Measurements from ENCODE around the gene PHKB.

Gene PHKB

GRCh38 chr16:47476654-47477345 lies 15.7 kb downstream of the PHKB start:
- H3K79me2 ChIP-seq (ENCODE audit: control insufficient read depth, low read length), result peaks cover 45% of the 10 kb centered on the region
- no peak for TF ChIP-seq EZH2phosphoT487 (IDR thresholded peaks at IDR 0.05; ENCODE audit: borderline replicate concordance, low read length)
- TF ChIP-seq CTCF (IDR thresholded peaks at IDR 0.05; ENCODE audit: low read depth, low read length, poor library complexity, severe bottlenecking), result no peak

GRCh38 chr16:47477679-47478078 lies 16.5 kb downstream of the PHKB start:
- no peak overlapping the region for H3K27ac ChIP-seq (ENCODE audit: low read depth, low read length)
- peaks cover 10% of the 10 kb centered on the region; the same call in 1 of the 2 replicates for H3K36me3 ChIP-seq (ENCODE audit: control insufficient read depth, low read length)
- peaks cover 43% of the 10 kb centered on the region for H3K79me2 ChIP-seq (ENCODE audit: control insufficient read depth, low read length)
- TF ChIP-seq EZH2phosphoT487 (IDR thresholded peaks at IDR 0.05; ENCODE audit: borderline replicate concordance, low read length), result no peak
- no peak for TF ChIP-seq CTCF (IDR thresholded peaks at IDR 0.05; ENCODE audit: low read depth, low read length, poor library complexity, severe bottlenecking)
- H3K27me3 ChIP-seq (ENCODE audit: control insufficient read depth, low read length), result no peaks in the 10 kb centered on the region
- H3K4me3 ChIP-seq (ENCODE audit: low read length), result no peak overlapping the region
- H3K9me3 ChIP-seq (ENCODE audit: control insufficient read depth, insufficient read depth, low read length), result no peaks in the 10 kb centered on the region
- no peak overlapping the region for H3K4me2 ChIP-seq (ENCODE audit: low read length)
- H3K4me1 ChIP-seq (ENCODE audit: control insufficient read depth, low read length), result 0 out of 2 replicates have a peak, but pooled peaks cover 3% of the 10 kb centered on the region
- no peaks in the 10 kb centered on the region for H4K20me1 ChIP-seq (ENCODE audit: control insufficient read depth, insufficient read depth, low read depth, low read length)
- H3F3A ChIP-seq (ENCODE audit: control insufficient read depth, insufficient read depth), result no peaks in the 10 kb centered on the region
- no peaks in the 10 kb centered on the region for H3K9me2 ChIP-seq (replicated peaks; ENCODE audit: control insufficient read depth, low read length)

More at GRCh38 chr16:47476654-47477345, 15.7 kb downstream of the PHKB start:
- H3F3A ChIP-seq (ENCODE audit: control insufficient read depth, insufficient read depth), result no peaks in the 10 kb centered on the region
- H3K4me3 ChIP-seq (ENCODE audit: low read length), result no peak overlapping the region
- no peak overlapping the region for H3K27ac ChIP-seq (ENCODE audit: low read depth, low read length)
- no peak overlapping the region for H3K4me2 ChIP-seq (ENCODE audit: low read length)
- H3K9me3 ChIP-seq (ENCODE audit: control insufficient read depth, insufficient read depth, low read length), result no peaks in the 10 kb centered on the region
- H3K4me1 ChIP-seq (ENCODE audit: control insufficient read depth, low read length), result 0 out of 2 replicates have a peak, but pooled peaks cover 3% of the 10 kb centered on the region
- H4K20me1 ChIP-seq (ENCODE audit: control insufficient read depth, insufficient read depth, low read depth, low read length), result no peaks in the 10 kb centered on the region
- no peaks in the 10 kb centered on the region for H3K27me3 ChIP-seq (ENCODE audit: control insufficient read depth, low read length)
- H3K9me2 ChIP-seq (replicated peaks; ENCODE audit: control insufficient read depth, low read length), result no peaks in the 10 kb centered on the region
- peaks cover 8% of the 10 kb centered on the region; the same call in 1 of the 2 replicates for H3K36me3 ChIP-seq (ENCODE audit: control insufficient read depth, low read length)

GRCh38 chr16:47480410-47480809 lies 19.3 kb downstream of the PHKB start:
- Histone ChIP-seq H3F3A (ENCODE audit: control insufficient read depth, insufficient read depth) (no peaks in the 10 kb centered on the region), H4K20me1 (ENCODE audit: control insufficient read depth, insufficient read depth, low read depth, low read length) (no peaks in the 10 kb centered on the region), H3K27ac (ENCODE audit: low read depth, low read length) (no peak overlapping the region), H3K9me3 (ENCODE audit: control insufficient read depth, insufficient read depth, low read length) (no peaks in the 10 kb centered on the region), H3K36me3 (ENCODE audit: control insufficient read depth, low read length) (peaks cover 8% of the 10 kb centered on the region; the same call in 1 of the 2 replicates), H3K9me2 (replicated peaks; ENCODE audit: control insufficient read depth, low read length) (no peaks in the 10 kb centered on the region), H3K4me2 (ENCODE audit: low read length) (no peak overlapping the region), H3K4me1 (ENCODE audit: control insufficient read depth, low read length) (peaks cover 10% of the 10 kb centered on the region), H3K27me3 (ENCODE audit: control insufficient read depth, low read length) (no peaks in the 10 kb centered on the region), H3K4me3 (ENCODE audit: low read length) (no peak overlapping the region), H3K79me2 (ENCODE audit: control insufficient read depth, low read length) (peaks cover 33% of the 10 kb centered on the region)
- TF ChIP-seq CTCF (IDR thresholded peaks at IDR 0.05; ENCODE audit: low read depth, low read length, poor library complexity, severe bottlenecking), result no peak
- no peak for TF ChIP-seq EZH2phosphoT487 (IDR thresholded peaks at IDR 0.05; ENCODE audit: borderline replicate concordance, low read length)

Measured in DOHH2 (cell line).